MCF 10A (cell line): ENCODE data around the gene NAPEPLD. TPM values are rescaled to one million over a fixed set of nuclear protein-coding genes. Genes with fewer than 3 reads are reported as not detected.
"Not testable (repeated sequence)": the region's sequence is repeated elsewhere in the genome, so short reads cannot be mapped to it uniquely, and the experiment has no call there.

Source experiments
- BruUV-seq: library from RNA; stranded (reverse); fragments of 400-500 nt; replicated peaks from 2 replicates; lab custom pipeline; 2021; lab: Mats Ljungman, UMichigan
- CTCF ChIA-PET: fragments of 300-600 bp; sonication (Branson Sonifier 250); formaldehyde crosslinking; extraction: SDS; loops from one replicate; lab custom pipeline; 2021; ENCODE audit warnings: antibody characterized with exemption, inconsistent platforms; lab: Yijun Ruan, JAX
- POLR2A ChIA-PET: fragments of 300-600, 350-650 bp; sonication (Branson Sonifier 250); formaldehyde crosslinking; extraction: SDS; loops from one replicate; lab custom pipeline; 2020; ENCODE audit warnings: antibody characterized with exemption, inconsistent platforms; lab: Yijun Ruan, JAX
- DNase-seq: peaks from one replicate; pipeline ENCODE4 v3.0.0-alpha.2; 2018; ENCODE audit not compliant: unreplicated experiment
- H3K27ac Mint-ChIP-seq: one replicate; pipeline ENCODE4 v1.8.0; 2022; ENCODE audit warnings: mild to moderate bottlenecking, low read depth, mixed read lengths; ENCODE audit not compliant: unreplicated experiment
- H3K27me3 Mint-ChIP-seq: one replicate; pipeline ENCODE4 v1.8.0; 2022; ENCODE audit warnings: mixed read lengths; ENCODE audit not compliant: insufficient read depth, unreplicated experiment
- H3K36me3 Mint-ChIP-seq: one replicate; pipeline ENCODE4 v1.8.0; 2022; ENCODE audit warnings: mild to moderate bottlenecking, moderate library complexity, mixed read lengths; ENCODE audit not compliant: insufficient read depth, unreplicated experiment
- H3K4me1 Mint-ChIP-seq: one replicate; pipeline ENCODE4 v1.8.0; 2022; ENCODE audit warnings: mixed read lengths; ENCODE audit not compliant: insufficient read depth, unreplicated experiment
- H3K4me3 Mint-ChIP-seq: one replicate; pipeline ENCODE4 v1.8.0; 2022; ENCODE audit warnings: mild to moderate bottlenecking, moderate library complexity, mixed read lengths; ENCODE audit not compliant: unreplicated experiment
- H3K9me3 Mint-ChIP-seq: one replicate; pipeline ENCODE4 v1.8.0; 2022; ENCODE audit warnings: mixed read lengths; ENCODE audit not compliant: unreplicated experiment
- CTCF ChIP-seq: fragments of 200-600 bp; IDR thresholded peaks from one replicate; pipeline ENCODE4 v1.8.0; 2022; ENCODE audit warnings: antibody characterized with exemption, mild to moderate bottlenecking; ENCODE audit not compliant: unreplicated experiment
- intact Hi-C: fragments of 100-400 bp; cut with micrococcal nuclease; formaldehyde crosslinking; loops from 2 replicates; pipeline ENCODE4 v1.14.1; 2022
- total RNA-seq: library from RNA; stranded (reverse); gene quantifications from 2 replicates; pipeline ENCODE4 v1.2.3, GENCODE V29; 2022

NAPEPLD gene
- total RNA-seq, 1 experiment from 2014 or later, result 6.1 TPM

DNA sequence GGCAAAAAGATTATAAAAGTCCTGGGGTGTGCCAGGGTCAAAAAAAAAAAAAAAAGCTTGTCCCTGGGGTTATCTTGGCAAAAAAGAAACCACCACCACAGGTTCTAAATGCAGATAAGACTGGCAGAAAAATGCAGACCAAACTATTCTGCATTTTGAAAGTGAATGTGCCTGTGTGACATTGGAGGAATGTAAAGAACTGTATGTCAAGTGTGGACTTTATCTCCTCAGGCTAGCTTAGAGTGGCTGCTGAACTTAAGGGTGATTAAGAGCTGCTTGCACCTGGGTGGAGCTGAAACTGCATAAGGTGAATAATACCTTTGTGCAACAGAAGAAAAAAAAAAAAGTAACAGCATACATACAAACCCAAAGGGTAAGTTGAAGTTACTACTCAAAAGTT, 1.3 kb upstream of the NAPEPLD start:
- BruUV-seq, result no TSS peak
- TF ChIP-seq CTCF, result no peak
- Mint-ChIP-seq H3K9me3 (no peaks in the 10 kb centered on the region), H3K4me3 (peak overlapping the region; percentile 92), H3K36me3 (peaks cover 6% of the 10 kb centered on the region), H3K27ac (peak overlapping the region; percentile 93), H3K27me3 (no peaks in the 10 kb centered on the region), H3K4me1 (peaks cover 7% of the 10 kb centered on the region)
- POLR2A ChIA-PET, result interaction anchor here (1.2 to 2.6 kb wide), 2 partner anchors 19 to 75 kb away, joined by 3 to 40 read pairs; partner anchors contain the start of genes ARMC10 and FBXL13
- CTCF ChIA-PET, result interaction anchor here (0.5 kb wide), 1 partner anchor 184 kb away, joined by 3 read pairs; no protein-coding TSS in a partner anchor
- intact Hi-C loops, result no loop called here
- peak; percentile 14 for DNase-seq

DNA sequence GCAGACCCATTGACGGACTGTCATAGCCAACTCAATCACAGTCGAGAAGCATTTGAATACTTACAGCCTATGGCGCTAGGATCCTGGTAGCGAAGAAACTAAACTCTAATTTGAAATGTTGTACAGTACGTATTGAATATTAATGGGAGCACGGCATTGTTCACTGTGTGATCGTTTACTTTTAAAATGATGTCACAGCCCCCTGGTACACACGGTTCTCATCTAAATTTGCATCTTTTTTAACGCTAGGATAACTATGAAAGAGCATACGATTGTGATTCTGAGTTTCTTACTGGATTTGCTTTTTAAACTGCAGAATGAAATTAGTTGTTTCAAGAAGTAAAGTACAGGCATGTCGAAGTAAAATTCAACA, 895 bp upstream of the NAPEPLD start:
- POLR2A ChIA-PET, result interaction anchor here (1.2 to 2.6 kb wide), 2 partner anchors 19 to 75 kb away, joined by 3 to 40 read pairs; partner anchors contain the start of genes ARMC10 and FBXL13
- DNase-seq, result no peak
- intact Hi-C loops, result loop anchor here (1.0 to 10.0 kb wide), 3 partner anchors 36 to 135 kb away; partner anchors contain the start of genes ARMC10 and FBXL13
- Mint-ChIP-seq H3K27me3 (no peaks in the 10 kb centered on the region), H3K4me3 (peak overlapping the region; percentile 92), H3K4me1 (peaks cover 7% of the 10 kb centered on the region), H3K9me3 (no peaks in the 10 kb centered on the region), H3K36me3 (peaks cover 6% of the 10 kb centered on the region), H3K27ac (peak overlapping the region; percentile 93)
- CTCF ChIA-PET, result interaction anchor here (0.5 to 0.6 kb wide), 2 partner anchors 184 to 369 kb away, joined by 3 to 4 read pairs; no protein-coding TSS in a partner anchor
- BruUV-seq, result TSS peak; percentile 70
- TF ChIP-seq CTCF, result no peak

DNA sequence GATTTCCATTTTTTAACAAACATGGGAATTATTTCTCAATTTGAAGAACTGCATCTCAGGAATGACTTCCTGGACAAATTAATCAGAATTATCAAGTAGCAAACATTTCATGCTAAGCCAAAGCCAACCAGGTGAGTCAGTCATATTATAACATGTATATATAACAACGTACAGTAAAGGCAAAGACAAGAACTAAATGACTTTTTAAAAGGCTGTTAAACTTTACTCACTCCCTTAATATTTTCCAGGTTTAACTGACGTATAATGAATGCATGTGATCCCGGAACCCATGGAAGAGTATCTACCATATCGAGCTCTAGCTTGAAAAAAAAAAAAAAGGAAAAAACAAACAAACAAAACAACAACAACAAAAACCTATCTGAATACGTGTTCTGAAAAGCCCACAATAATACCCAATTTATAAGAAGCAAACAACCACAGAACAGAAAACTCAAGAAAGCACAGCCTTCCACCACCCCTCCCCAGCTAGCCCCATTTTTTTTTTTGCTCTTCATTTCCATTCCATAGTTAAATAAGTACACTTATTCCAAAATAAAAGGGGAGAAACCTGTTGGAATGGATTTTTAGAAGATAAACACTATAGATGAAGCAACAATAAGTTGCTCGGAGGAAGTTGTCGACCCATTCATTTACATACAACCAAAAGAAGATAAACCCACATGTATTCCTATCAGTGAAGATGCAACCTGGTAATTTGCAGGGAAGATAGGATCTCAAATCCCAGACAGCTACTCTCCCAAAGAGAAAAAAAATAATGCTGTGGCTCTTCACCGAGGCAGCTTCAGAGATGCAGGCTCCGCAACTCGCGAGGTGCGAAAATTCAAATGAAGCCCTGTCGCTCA, 537 bp downstream of the NAPEPLD start:
- Mint-ChIP-seq H3K4me1 (peaks cover 7% of the 10 kb centered on the region), H3K27me3 (no peaks in the 10 kb centered on the region), H3K4me3 (peak overlapping the region; percentile 92), H3K9me3 (no peaks in the 10 kb centered on the region), H3K27ac (peak overlapping the region; percentile 93), H3K36me3 (peaks cover 6% of the 10 kb centered on the region)
- intact Hi-C loops, result loop anchor here (2.0 to 10.0 kb wide), 2 partner anchors 74 to 136 kb away; partner anchors contain the start of genes ARMC10 and FBXL13
- ChIA-PET POLR2A (interaction anchor here (0.6 to 2.6 kb wide), 9 partner anchors 17 to 1869 kb away, joined by 3 to 40 read pairs (median 4); partner anchors contain the start of genes ARMC10 and FBXL13), CTCF (interaction anchor here (0.6 to 1.2 kb wide), 3 partner anchors 29 to 74 kb away, joined by 3 read pairs; partner anchors contain the start of genes ARMC10 and FBXL13)
- no peak for DNase-seq
- no peak for TF ChIP-seq CTCF
- TSS peak; percentile 39 for BruUV-seq

- CTCF ChIA-PET, H3K4me1 Mint-ChIP-seq, H3K4me3 Mint-ChIP-seq, H3K27ac Mint-ChIP-seq, H3K9me3 Mint-ChIP-seq, H3K27me3 Mint-ChIP-seq, DNase-seq, H3K36me3 Mint-ChIP-seq, BruUV-seq: not testable (repeated sequence)
- intact Hi-C loops, result loop anchor here (10.0 kb wide), 1 partner anchor 140 kb away; no protein-coding TSS in a partner anchor
- POLR2A ChIA-PET, result interaction anchor here (0.7 to 1.8 kb wide), 2 partner anchors 15 to 70 kb away, joined by 3 to 5 read pairs; partner anchors contain the start of genes ARMC10 and FBXL13
Observed at GRCh38 chr7:103144754-103145153, 4.1 kb downstream of the NAPEPLD start.
